Activated CD8-positive, alpha-beta T cell treated with anti-CD3 and anti-CD28 coated beads for 36 hours (primary cell): ENCODE data around the gene POTEE. TPM values are rescaled to one million over a fixed set of nuclear protein-coding genes. Genes with fewer than 3 reads are reported as not detected.
"Not testable (repeated sequence)": the region's sequence is repeated elsewhere in the genome, so short reads cannot be mapped to it uniquely, and the experiment has no call there.

ENCODE experiments used
- ATAC-seq: fragments of 200-7000 bp; cut with Tn5 transposase; one replicate; pipeline ENCODE4 v1.10.0; 2021; ENCODE audit warnings: mild to moderate bottlenecking, moderate library complexity
- CTCF ChIA-PET: fragments of 350-600 bp; sonication (Branson Sonifier 250); formaldehyde crosslinking; loops from one replicate; lab custom pipeline; 2021; ENCODE audit warnings: antibody characterized with exemption; lab: Charles Lee
- POLR2A ChIA-PET: fragments of 350-600 bp; sonication (Branson Sonifier 250); formaldehyde crosslinking; loops from one replicate; lab custom pipeline; 2021; ENCODE audit warnings: antibody characterized with exemption; lab: Charles Lee
- DNase-seq: peaks from one replicate; pipeline ENCODE4 v3.0.0-alpha.2; 2020
- H3K27ac Mint-ChIP-seq: one replicate; pipeline ENCODE4 v1.8.0; 2021; ENCODE audit warnings: mild to moderate bottlenecking, mixed read lengths
- H3K27me3 Mint-ChIP-seq: one replicate; pipeline ENCODE4 v1.8.0; 2021; ENCODE audit warnings: mixed read lengths
- H3K36me3 Mint-ChIP-seq: one replicate; pipeline ENCODE4 v1.8.0; 2021; ENCODE audit warnings: low read depth, mixed read lengths
- H3K4me1 Mint-ChIP-seq: one replicate; pipeline ENCODE4 v1.8.0; 2021; ENCODE audit warnings: low read depth, mixed read lengths
- H3K4me3 Mint-ChIP-seq: one replicate; pipeline ENCODE4 v1.8.0; 2021; ENCODE audit warnings: mild to moderate bottlenecking, moderate library complexity, mixed read lengths
- H3K9me3 Mint-ChIP-seq: one replicate; pipeline ENCODE4 v1.8.0; 2021; ENCODE audit warnings: mixed read lengths
- CTCF ChIP-seq: fragments of 200-600 bp; IDR thresholded peaks from one replicate; pipeline ENCODE4 v1.8.0; 2022; ENCODE audit warnings: antibody characterized with exemption, mild to moderate bottlenecking
- intact Hi-C: fragments of 100-400 bp; cut with micrococcal nuclease; formaldehyde crosslinking; loops from one replicate; pipeline ENCODE4 v1.10.0; 2022
- total RNA-seq, 2 experiments: library from RNA; stranded (reverse); gene quantifications; one replicate each; pipeline ENCODE4 v1.2.3, GENCODE V29; 2021

POTEE gene
- under 1 TPM; 0.43 to 0.61 TPM for total RNA-seq

GRCh38 chr2:131209030-131209772 lies at the start of gene POTEE:
POTEE (plus strand) TSS chr2:131209536; CDS start chr2:131218403, 8,867 bp downstream.
- H3K4me1 Mint-ChIP-seq, H3K27ac Mint-ChIP-seq, H3K4me3 Mint-ChIP-seq, ATAC-seq, intact Hi-C loops, H3K36me3 Mint-ChIP-seq, DNase-seq, CTCF ChIA-PET, H3K27me3 Mint-ChIP-seq, H3K9me3 Mint-ChIP-seq, POLR2A ChIA-PET: not testable (repeated sequence)

- H3K4me3 Mint-ChIP-seq, CTCF ChIA-PET, POLR2A ChIA-PET, H3K4me1 Mint-ChIP-seq, intact Hi-C loops, ATAC-seq, DNase-seq, H3K27me3 Mint-ChIP-seq, H3K36me3 Mint-ChIP-seq, H3K9me3 Mint-ChIP-seq, H3K27ac Mint-ChIP-seq: not testable (repeated sequence)
Measured at GRCh38 chr2:131165562-131165961, 43.8 kb upstream of the POTEE start.

GRCh38 chr2:131168538-131168937 lies 40.8 kb upstream of the POTEE start:
- Mint-ChIP-seq H3K36me3 (no peaks in the 10 kb centered on the region), H3K27ac (no peak overlapping the region), H3K4me3 (no peak overlapping the region), H3K27me3 (peaks cover 2% of the 10 kb centered on the region), H3K4me1 (no peaks in the 10 kb centered on the region), H3K9me3 (no peaks in the 10 kb centered on the region)
- ChIA-PET POLR2A (no interaction called here), CTCF (interaction anchor here (1.6 kb wide), 1 partner anchor 15 kb away, joined by 5 read pairs; no protein-coding TSS in a partner anchor)
- intact Hi-C loops = no loop called here
- no peak for TF ChIP-seq CTCF
- ATAC-seq = no peak
- no peak for DNase-seq

GRCh38 chr2:131178050-131178449 lies 31.3 kb upstream of the POTEE start:
- H3K4me1 Mint-ChIP-seq, H3K4me3 Mint-ChIP-seq, CTCF ChIA-PET, POLR2A ChIA-PET, ATAC-seq, intact Hi-C loops, H3K9me3 Mint-ChIP-seq, DNase-seq, H3K27ac Mint-ChIP-seq, H3K36me3 Mint-ChIP-seq: not testable (repeated sequence)
- peaks cover 21% of the 10 kb centered on the region for H3K27me3 Mint-ChIP-seq

- intact Hi-C loops, H3K4me3 Mint-ChIP-seq, POLR2A ChIA-PET, H3K36me3 Mint-ChIP-seq, DNase-seq, ATAC-seq, H3K9me3 Mint-ChIP-seq, H3K27ac Mint-ChIP-seq, CTCF ChIA-PET, H3K4me1 Mint-ChIP-seq: not testable (repeated sequence)
- peaks cover 22% of the 10 kb centered on the region for H3K27me3 Mint-ChIP-seq
Measured at GRCh38 chr2:131178721-131179418, 30.5 kb upstream of the POTEE start.

- CTCF ChIA-PET, H3K36me3 Mint-ChIP-seq, H3K9me3 Mint-ChIP-seq, DNase-seq, intact Hi-C loops, H3K27ac Mint-ChIP-seq, H3K4me3 Mint-ChIP-seq, POLR2A ChIA-PET, ATAC-seq, H3K4me1 Mint-ChIP-seq: not testable (repeated sequence)
- peaks cover 19% of the 10 kb centered on the region for H3K27me3 Mint-ChIP-seq
Measured at GRCh38 chr2:131181451-131181850, 27.9 kb upstream of the POTEE start.

GRCh38 chr2:131193421-131193820 lies 15.9 kb upstream of the POTEE start:
- POLR2A ChIA-PET, intact Hi-C loops, CTCF ChIA-PET, H3K9me3 Mint-ChIP-seq, H3K27ac Mint-ChIP-seq, H3K4me3 Mint-ChIP-seq, ATAC-seq, H3K4me1 Mint-ChIP-seq, H3K36me3 Mint-ChIP-seq, H3K27me3 Mint-ChIP-seq: not testable (repeated sequence)
- peak; percentile 11 for DNase-seq

GRCh38 chr2:131196186-131196585 lies 13.2 kb upstream of the POTEE start:
- H3K9me3 Mint-ChIP-seq, H3K4me1 Mint-ChIP-seq, H3K4me3 Mint-ChIP-seq, H3K27ac Mint-ChIP-seq, CTCF ChIA-PET, H3K36me3 Mint-ChIP-seq, DNase-seq, ATAC-seq, H3K27me3 Mint-ChIP-seq, intact Hi-C loops, POLR2A ChIA-PET: not testable (repeated sequence)
